ENCODE results near the gene HINT3.

DNA sequence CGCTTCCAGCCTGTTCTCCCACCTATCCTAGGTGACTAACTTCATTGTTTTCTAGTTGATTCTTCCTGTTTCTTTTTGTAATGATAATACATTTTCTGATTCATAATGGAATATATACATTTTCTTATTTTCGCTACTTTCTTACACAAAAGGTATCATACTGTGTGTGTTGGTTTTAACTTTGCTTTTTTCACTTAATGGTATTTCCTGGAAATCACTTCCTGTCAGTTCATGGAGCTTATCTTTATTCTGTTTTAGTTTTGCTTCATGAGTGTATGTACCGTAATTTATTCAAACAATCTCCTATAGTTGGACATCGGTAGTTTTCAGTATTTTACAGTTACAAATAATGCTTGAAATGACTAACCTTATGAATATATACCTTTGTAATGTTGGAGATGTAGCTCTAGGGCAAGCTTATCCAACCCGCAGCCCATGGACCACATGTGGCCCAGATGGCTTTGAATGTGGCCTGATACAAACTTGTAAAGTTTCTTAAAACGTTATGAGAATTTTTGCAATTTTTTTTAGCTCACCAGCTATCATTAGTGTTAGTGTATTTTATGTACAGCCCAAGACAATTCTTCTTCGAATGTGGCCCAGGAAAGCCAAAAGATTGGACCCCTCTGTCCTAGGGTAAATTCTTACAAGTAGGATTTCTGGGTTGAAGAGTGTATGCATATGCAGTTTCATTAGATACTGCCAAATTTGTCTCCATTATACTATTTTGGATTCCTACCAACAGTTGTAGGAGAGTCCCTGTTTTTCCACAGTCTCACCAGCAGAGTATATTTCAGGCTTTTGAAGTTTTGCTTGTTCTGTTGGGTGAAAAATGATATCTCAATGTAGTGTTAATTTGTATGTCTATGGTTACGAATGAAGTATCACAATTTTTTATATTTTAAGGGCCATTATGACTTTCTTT is 46.4 kb downstream of the HINT3 start:
- TF ChIP-seq, protein P1, sequence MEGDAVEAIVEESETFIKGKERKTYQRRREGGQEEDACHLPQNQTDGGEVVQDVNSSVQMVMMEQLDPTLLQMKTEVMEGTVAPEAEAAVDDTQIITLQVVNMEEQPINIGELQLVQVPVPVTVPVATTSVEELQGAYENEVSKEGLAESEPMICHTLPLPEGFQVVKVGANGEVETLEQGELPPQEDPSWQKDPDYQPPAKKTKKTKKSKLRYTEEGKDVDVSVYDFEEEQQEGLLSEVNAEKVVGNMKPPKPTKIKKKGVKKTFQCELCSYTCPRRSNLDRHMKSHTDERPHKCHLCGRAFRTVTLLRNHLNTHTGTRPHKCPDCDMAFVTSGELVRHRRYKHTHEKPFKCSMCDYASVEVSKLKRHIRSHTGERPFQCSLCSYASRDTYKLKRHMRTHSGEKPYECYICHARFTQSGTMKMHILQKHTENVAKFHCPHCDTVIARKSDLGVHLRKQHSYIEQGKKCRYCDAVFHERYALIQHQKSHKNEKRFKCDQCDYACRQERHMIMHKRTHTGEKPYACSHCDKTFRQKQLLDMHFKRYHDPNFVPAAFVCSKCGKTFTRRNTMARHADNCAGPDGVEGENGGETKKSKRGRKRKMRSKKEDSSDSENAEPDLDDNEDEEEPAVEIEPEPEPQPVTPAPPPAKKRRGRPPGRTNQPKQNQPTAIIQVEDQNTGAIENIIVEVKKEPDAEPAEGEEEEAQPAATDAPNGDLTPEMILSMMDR (IDR thresholded peaks at IDR 0.05) = no peak
- TF ChIP-seq POLR2A (IDR thresholded peaks at IDR 0.05) = no peak
